NCI-H1092 (cell line): ENCODE measurements around the gene PRELID1.
"Not testable (repeated sequence)": the region's sequence is repeated elsewhere in the genome, so short reads cannot be mapped to it uniquely, and the experiment has no call there.

Source experiments
- DNase-seq: peaks from one replicate; lab custom pipeline; 2025; lab: John Stamatoyannopoulos, UW

The PRELID1 gene

GRCh38 chr5:177303121-177303924 is at the start of gene PRELID1, which contains the start of gene RAB24:
Gene PRELID1, plus strand, starts transcription at chr5:177303799. Its CDS starts 187 bp downstream, at chr5:177303986.
Gene RAB24, minus strand, starts transcription at chr5:177303719. Its CDS starts 431 bp downstream, at chr5:177303288.
- peak; percentile 57 for DNase-seq

- no peak for DNase-seq
These were observed 47.3 kb upstream of the PRELID1 start for GRCh38 chr5:177256296-177256695.

GRCh38 chr5:177258711-177259110 is 44.9 kb upstream of the PRELID1 start:
- DNase-seq = not testable (repeated sequence)

- DNase-seq = no peak
These were observed 42.6 kb upstream of the PRELID1 start for GRCh38 chr5:177260961-177261360.

- no peak for DNase-seq
These were observed 42.1 kb upstream of the PRELID1 start for GRCh38 chr5:177261510-177261909.

- DNase-seq = no peak
These were observed 39.4 kb upstream of the PRELID1 start for GRCh38 chr5:177264178-177264577.

GRCh38 chr5:177265395-177265794 is 38.2 kb upstream of the PRELID1 start:
- no peak for DNase-seq

- no peak for DNase-seq
These were observed 34.2 kb upstream of the PRELID1 start for GRCh38 chr5:177269232-177269895.

- no peak for DNase-seq
These were observed 33.6 kb upstream of the PRELID1 start for GRCh38 chr5:177269976-177270375.

- DNase-seq = no peak
These were observed 32.9 kb upstream of the PRELID1 start for GRCh38 chr5:177270653-177271052.

GRCh38 chr5:177271113-177271512 is 32.5 kb upstream of the PRELID1 start:
- no peak for DNase-seq

GRCh38 chr5:177275883-177276282 is 27.7 kb upstream of the PRELID1 start:
- DNase-seq = no peak

GRCh38 chr5:177276886-177277285 is 26.7 kb upstream of the PRELID1 start:
- no peak for DNase-seq

GRCh38 chr5:177288191-177288590 is 15.4 kb upstream of the PRELID1 start:
- DNase-seq = no peak

- no peak for DNase-seq
These were observed 12.6 kb upstream of the PRELID1 start for GRCh38 chr5:177290816-177291596.

- no peak for DNase-seq
These were observed 11.9 kb upstream of the PRELID1 start for GRCh38 chr5:177291735-177292134.

- no peak for DNase-seq
These were observed 9.6 kb upstream of the PRELID1 start for GRCh38 chr5:177293819-177294581.

GRCh38 chr5:177294632-177295031 is 9.0 kb upstream of the PRELID1 start:
- DNase-seq = no peak

- no peak for DNase-seq
These were observed 7.7 kb upstream of the PRELID1 start for GRCh38 chr5:177295924-177296323.

- DNase-seq = no peak
These were observed 7.0 kb upstream of the PRELID1 start for GRCh38 chr5:177296581-177296980.

- no peak for DNase-seq
These were observed 5.7 kb upstream of the PRELID1 start for GRCh38 chr5:177297922-177298321.

GRCh38 chr5:177299697-177300096 is 3.9 kb upstream of the PRELID1 start:
- DNase-seq = no peak
